T-helper 2 cell treated with Interferon-gamma antibody and Interleukin-4, amounts not matched to agents 100 ng/mL and 5 ng/mL, for 36 hours (primary cell): ENCODE results near the gene GRIA1. TPM values are rescaled to one million over a fixed set of nuclear protein-coding genes. Genes with fewer than 3 reads are reported as not detected.
"Not testable (repeated sequence)": the region's sequence is repeated elsewhere in the genome, so short reads cannot be mapped to it uniquely, and the experiment has no call there.

Experiments used
- intact Hi-C: fragments of 100-400 bp; cut with micrococcal nuclease; formaldehyde crosslinking; loops from one replicate; pipeline ENCODE4 v1.15.1; 2023
- total RNA-seq: library from RNA; stranded (reverse); gene quantifications from 2 replicates; pipeline ENCODE4 v1.2.3, GENCODE V29; 2022

The GRIA1 gene
- total RNA-seq, 1 donor from 2014 or later: not detected

DNA sequence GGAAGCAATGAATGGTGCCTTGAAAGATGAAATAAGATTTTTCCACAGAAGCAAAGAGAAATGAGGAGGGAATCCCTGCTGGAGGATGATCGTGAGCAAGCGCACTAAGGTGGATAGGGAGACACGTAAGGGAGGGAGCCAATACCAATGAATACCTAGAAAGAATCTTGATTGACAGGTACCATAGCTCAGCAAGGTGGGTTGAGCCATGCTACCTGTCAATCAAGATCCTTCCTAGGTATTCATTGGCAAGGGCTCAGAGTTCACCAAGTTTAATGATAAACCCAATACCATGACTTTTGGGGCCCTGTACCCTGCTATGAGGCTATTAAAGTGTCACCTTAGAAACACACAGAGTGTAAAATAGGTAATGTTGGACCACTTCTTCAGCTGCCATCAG lies 226.8 kb downstream of the GRIA1 start:
- intact Hi-C loops: no loop called here

DNA sequence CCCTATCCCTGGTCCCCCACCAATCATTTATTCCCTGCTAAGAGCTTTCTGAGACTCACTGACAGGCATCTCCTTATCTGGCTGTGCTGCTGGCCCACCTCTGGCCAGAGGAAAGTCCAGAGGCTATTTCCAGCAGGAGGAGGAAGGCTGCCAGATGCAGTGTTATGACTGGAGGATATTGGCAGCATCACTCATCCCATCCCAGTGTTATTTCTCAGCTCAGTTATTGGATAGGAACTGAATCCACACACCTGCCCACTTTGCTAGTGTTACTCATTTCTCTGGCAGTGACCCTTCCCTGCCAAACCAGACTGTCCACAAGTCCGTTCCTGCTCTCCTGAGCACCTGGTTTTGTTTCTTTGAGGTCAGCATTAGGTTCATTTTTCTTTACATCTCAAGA lies 228.2 kb downstream of the GRIA1 start:
- intact Hi-C loops: no loop called here

DNA sequence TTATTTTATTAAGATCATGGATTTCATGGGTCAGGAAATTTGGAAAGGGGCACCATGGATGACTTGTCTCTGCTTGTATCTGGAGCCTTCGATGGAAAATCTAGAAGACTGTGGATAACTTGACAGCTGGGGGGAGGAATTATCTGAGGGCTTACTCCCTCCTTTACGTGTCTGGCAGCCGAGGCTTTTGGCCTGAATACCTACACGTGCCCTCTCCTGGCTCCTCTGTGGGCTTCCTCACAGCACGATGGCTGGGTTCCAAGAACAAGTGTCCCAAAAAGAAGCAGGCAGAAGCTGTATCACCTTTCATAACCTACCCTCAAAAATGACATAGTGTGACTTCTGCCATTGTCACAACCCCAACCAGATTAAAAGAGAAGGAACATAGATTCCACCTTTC lies 228.9 kb downstream of the GRIA1 start:
- intact Hi-C loops: no loop called here

DNA sequence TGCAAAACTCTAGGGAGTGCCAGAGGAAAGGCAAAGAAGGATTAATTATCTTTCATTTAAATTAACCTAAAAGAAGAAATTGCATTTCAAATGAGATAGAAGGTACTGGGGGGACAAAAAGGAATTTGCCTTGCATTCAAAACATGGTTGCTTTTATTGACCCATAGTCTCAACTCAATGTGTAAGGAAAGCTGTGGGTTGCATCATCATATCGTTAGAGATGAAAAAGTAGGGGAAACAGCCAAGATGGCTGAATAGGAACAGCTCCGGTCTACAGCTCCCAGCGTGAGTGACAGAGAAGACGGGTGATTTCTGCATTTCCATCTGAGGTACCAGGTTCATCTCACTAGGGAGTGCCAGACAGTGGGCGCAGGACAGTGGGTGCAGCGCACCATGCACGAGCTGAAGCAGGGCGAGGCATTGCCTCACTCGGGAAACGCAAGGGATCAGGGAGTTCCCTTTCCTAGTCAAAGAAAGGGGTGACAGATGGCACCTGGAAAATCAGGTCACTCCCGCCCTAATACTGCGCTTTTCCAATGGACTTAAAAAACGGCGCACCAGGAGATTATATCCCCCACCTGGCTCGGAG lies 232.6 kb downstream of the GRIA1 start:
- intact Hi-C loops: not testable (repeated sequence)

DNA sequence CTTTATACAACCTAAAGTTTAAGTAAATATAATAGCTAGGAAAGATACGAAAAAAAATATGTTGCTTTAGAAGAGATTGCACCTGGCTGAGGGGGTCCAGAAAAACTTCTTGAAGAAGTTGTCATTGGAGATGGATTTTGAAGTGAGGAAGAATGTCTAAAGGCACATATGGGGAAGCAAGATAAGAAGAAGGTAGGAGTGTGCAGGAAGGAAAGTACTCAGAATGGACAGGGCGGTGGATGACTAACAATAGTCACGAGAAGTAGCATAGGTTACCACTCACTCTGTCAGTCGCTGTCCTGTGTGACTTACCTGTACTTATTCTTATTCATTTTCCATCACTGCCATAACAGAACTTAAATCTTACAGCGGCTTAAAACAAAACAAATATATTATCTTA lies 251.6 kb downstream of the GRIA1 start:
- intact Hi-C loops: no loop called here

DNA sequence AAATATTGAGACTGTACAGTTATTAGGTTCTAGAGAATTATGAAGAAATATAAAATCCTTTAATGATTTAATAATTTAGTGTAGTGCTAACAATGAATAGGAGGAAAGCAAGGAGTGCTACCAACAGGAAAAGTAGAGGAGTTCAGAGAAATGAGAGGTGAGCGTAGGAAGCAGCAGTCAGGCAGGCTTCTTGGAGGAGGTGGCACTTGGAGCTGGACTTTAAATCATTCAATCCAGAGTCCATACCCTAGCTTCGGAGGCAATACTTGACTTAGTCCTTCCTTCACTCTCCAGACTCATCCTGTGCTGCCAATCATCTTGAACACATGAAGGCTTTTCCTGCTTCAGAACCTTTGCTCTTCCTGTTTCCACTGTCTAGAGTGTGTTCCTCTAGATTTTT lies 254.3 kb downstream of the GRIA1 start:
- intact Hi-C loops: no loop called here

DNA sequence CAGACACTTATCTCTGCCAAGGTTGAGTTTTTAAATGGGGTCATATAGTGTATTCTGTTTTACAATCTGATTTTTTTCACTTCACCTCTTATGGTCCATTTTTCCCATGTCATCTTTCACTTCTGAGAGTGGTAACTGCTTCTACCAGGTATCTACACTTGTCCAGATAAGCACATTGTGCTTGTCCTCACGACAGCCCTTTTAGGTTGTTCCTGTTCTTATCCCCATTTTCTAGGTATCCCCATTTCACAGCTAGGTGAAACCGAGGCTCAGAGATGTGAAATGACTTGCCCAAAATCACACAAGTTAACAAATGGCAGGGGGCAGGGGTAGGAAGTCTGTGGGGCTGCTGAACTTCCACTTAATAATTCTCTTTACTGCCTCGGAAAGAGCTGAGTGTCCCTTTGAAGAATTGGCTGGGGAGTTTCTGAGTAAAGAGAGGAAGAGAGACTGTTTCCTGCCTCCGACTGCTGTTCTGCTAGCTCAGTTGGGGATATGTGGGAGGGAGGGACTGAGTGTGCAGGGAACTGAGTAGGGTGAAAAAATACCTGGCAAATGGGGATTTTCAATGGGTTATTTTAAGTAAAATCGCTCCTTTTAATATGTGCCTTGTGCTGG lies 255.4 kb downstream of the GRIA1 start:
- intact Hi-C loops: no loop called here

DNA sequence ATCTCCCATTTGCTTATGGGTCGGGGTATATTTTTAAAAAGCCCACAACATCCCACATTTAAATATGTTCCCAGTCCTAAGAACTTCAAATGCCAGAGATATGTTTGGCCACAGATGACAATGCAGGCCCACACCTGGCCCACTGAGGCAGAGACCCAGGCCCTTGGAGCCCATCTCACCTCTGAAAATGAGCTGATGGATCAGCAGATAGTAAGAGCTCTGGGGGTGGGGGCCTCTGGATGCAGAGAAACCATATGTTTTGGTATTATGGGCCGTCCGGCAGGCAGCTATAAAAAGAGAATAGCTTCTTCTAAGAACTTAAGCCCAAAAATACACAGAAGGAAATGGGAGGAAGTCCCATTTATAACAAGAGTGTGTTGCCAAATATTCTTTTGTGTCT lies 256.0 kb downstream of the GRIA1 start:
- intact Hi-C loops: no loop called here

DNA sequence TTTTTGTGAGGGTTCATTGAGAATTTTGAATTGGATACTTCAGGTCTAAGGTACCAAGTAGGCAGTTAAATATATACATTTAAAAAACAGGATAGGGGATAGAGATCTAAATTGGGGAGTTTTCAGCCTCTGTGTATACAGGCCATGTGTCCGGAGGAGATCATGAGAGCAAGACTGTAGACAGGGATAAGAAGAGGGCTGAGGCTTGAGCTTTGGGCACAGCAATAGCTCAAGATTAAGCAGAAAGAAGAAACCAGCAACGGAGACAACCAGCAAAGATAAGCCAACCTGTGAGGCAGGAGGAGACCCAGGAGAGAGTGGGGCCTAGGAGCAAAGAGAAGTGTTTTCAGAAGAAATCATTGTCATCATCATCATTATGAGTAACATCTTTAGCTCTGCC lies 258.4 kb downstream of the GRIA1 start:
- intact Hi-C loops: no loop called here

DNA sequence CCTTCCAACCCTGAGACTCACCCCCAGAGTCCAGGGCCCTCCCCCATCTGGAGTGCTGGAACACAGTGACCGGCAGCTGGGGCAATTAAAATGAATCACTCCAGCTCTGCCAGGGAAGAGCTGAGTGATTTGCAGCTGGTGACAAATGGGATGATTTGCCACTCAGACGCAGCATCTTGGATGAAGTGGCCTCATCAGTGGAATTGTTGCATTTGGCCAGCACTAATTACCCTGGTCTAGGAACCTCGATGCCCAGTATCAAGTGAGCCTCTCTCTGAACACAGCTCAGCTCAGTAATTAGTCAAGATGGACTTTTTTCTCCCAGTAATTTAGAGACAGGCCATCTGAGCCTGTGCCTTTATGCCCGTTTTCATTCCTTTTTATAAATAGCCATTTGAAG lies 259.5 kb downstream of the GRIA1 start:
- intact Hi-C loops: no loop called here

DNA sequence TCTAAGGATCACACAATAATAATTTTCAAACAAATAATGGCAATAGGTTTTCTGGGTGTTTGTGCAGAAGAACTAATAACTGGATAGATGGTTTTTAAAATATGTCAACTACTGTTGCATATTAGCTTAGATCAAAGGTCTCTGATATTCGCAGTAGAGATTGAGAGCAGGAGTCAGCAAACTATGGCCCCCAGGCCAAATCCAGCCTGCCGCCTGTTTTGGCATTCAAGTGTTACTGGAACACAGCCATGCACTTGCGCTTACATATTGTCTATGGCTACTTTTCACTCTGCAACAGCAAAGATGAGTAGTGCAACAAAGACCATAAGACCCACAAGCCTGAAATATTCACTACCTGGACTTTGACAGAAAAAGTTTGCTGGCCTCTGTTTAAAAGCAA lies 260.8 kb downstream of the GRIA1 start:
- intact Hi-C loops: no loop called here

DNA sequence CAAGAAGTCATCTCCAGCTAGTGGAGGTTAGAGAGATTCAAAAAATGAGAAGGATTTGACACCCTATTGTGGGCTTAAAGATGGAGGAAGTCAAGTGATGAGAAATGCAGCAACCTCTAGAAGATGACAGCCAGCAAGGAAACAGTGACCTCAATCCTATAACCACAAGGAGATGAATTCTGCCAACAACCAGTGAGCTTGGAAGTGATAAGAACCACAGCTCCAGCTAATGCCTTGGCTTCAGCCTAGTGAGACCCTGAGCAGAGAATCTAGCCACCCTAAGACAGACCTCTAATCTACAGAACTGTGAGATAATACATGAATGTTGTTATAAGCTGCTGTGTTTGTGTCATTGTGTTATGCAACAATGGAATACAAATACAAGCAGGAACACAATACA lies 262.4 kb downstream of the GRIA1 start:
- intact Hi-C loops: no loop called here

DNA sequence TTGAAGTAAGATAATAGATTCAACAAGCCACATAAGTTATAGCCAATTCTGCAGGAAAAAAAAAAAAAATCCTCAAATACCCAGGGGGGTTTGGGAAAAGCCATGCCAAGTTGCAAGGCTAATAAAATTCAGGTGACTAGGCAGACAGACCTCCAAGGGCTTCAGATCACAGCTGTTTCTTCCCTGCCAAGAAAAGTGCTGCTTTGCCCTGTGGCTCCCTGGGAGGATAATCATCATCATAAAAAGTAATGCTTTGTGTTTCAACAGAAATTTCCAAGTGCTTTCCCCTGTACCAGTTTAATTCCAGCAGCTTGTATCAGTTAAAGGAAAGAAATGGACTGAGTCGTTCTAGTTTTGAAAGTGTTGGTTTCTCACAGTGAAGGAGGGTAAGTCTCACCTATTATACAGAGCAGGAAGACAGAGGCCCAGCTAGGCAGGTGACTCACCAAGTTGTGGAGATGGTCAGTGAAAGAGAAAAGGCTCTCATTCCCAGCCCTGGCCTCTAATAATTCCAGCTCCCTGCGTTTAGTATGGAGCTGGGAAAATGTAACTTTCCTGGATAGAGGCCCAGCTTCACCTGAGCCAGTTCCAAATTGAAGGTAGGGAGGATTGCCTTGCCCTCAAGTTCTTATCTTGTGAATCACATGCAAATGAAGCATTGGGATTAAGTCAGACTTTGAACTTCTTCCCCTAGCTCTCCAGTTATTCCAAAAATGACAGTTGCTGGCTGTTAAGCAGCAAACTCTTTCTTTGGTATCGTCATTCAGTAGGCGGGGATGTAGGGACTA lies 263.4 kb downstream of the GRIA1 start:
- intact Hi-C loops: no loop called here

DNA sequence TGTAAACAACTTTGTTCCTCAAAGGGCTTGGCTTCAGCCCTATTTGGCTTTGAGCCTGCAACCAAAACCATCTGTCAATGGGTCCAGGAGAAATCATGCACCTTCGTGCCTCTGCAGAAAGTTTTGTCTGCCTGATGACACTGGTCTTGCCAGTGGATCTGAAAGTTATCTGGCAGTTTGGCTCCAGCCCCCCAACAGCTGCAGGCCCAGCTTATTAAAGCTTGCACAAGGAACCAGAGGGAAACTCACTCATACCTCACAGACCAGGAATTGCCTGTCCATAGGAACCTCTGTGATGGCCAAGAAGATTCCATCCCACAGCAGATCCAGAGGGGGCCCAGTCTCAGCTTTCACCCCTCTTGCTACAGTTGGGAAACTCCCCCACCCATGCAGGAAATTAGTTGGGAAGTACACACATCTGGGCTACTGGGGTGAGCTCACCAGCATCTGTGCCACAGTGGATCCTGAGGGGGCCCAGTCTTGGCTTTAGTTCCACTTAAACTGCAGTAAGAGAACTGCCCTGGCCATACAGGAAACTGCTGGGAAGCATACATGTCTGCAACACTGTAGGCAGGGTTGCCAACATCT lies 265.5 kb downstream of the GRIA1 start:
- intact Hi-C loops: no loop called here

DNA sequence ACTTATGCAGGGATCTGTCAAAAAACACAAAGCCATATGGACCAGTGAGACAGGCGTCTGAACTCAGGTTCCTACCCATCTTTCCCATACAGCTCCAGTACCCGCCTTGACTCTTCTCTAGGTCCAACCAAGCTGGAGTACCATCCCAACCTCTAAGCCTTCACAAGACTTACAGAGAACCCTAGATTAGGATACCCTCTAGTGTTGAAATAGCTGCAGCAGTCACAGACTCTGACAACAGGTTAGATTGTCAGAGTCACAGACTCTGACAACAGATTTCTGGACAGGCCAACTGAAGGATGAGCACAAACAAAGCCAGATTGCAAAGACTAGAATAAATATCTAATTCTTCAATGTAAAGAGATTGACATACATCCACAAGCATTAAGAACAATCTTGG lies 266.1 kb downstream of the GRIA1 start:
- intact Hi-C loops: no loop called here

DNA sequence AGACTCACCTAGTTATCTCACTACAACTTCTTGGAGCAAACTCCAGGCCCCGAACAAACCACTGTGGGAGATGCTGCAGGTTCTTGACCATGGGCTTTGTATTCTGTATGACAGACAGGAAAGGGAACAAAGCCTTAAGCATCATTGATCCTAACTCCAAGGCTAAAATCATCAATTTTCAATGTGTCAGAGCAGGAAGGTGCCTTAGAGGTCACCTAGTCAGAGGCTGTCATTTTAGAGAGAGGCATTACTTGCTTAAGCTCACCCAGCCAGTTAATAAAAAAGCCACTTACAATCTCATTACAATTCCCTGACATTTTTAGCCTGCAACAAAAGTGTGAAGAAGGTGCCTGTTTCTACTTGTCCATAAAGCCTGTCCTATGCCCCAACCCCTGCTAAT lies 275.5 kb downstream of the GRIA1 start:
- intact Hi-C loops: no loop called here

DNA sequence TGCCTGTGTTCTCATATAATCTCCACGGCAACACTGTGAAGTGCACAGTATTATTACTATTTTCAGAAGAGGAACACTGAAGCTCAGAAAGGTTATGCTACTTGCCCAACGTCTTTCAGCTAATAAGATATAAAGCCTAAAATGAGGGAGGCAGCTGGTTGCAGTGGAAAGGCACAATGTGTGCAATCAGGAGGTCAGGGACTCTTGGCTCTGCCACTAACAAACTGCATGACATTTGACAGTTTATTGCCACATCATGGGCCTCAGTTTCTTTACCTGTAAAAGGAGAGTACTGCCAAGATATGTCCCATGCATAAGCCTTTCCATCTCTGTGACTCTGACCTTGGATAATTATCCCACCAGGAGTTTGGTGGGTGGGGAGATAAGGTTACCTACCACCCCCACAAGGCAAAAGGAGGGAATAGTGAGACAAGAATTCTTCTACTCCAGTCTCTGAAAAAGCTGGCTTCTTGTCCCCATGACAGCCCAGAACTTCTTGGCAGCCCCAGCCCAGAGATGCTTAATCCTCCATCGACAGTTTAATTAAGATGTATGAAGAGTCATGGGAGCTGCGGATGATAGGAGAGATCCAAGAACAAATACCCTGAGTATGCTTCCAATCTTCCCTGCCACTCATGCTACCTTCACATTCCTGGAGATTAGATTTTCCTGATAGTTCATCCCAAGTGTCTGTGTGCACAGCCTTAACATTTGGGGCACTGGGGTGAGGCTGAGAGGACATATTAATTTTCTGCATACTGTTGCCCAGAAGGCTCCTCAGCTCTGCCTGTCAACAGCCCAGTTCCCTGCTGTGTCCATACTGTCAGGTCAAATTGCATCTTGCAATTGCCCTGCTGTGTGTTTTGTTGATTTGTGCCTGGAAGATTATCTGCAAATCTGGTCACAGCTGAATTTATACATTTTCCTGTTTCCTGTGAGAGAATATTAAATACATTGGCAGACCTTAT lies 277.0 kb downstream of the GRIA1 start:
- intact Hi-C loops: no loop called here

DNA sequence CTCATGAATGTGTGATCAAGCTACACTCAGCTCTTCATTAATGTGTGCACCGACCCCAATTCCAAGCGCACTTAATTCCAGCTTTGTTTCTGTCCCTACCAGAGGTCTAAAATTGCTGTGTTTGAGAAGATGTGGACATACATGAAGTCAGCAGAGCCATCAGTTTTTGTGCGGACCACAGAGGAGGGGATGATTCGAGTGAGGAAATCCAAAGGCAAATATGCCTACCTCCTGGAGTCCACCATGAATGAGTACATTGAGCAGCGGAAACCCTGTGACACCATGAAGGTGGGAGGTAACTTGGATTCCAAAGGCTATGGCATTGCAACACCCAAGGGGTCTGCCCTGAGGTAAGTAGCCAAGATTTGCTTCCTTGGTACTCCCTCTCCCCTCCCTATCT lies 279.6 kb downstream of the GRIA1 start:
- intact Hi-C loops: no loop called here

DNA sequence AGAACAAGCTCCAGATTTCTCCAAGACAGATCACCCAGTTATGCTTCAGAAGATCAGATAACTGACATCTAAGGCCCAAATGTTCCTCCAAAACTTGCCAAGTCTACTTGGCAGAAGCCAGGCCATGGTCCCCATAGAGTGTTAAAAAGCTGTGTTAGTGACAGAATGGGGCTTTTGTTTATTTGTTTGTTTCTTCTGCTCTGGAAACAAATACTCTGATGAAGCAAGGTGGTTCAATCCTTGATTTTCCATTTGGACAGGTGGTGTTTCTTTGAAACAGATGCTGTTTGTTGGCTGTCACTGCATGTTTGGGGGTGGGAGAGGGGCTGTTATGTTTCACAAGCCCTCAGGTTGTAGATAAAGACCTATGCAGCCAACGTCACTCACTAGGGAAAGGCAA lies 284.2 kb downstream of the GRIA1 start:
- intact Hi-C loops: no loop called here

DNA sequence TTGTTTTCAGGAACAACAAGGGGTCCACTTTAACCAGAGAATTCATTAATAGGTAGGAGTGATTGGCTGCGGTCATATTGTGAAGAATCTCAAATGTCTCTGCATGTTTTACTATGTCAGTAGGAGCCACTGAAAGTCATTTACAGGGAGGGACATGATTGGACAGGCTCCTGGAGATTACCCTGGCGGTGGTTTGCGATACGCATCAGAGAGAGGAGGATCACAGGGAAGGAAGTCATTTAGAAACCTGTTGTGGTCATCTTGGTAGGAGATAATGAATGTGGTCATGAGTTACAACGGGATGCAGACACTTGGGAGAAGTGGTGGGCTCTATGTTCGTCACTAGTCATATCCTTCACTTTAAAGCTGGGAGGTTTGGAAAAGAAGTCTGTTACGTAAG lies 285.5 kb downstream of the GRIA1 start:
- intact Hi-C loops: no loop called here
